Measurements from ENCODE around the gene ALDOB. TPM values are rescaled to one million over a fixed set of nuclear protein-coding genes. Genes with fewer than 3 reads are reported as not detected.

ALDOB gene
- total RNA-seq, 1 donor from 2014 or later = not detected

DNA sequence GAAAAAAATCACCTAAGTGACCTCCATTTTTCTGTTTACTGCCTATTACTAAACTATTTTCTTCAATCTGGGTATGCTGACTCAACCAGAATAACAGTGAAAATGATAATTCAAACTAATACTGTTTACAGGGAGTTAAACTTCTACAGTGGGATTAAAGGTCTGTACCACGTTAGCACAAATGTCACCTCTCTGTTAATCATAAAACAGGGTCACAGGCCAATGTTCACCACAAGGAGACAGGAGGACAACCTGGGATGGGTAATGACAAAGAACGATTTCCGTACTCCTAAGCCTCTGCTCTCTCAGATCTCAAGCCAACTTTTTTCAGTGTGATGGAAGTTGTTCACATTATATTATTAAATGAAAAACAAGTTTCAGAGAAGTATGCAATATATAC is 2.3 kb downstream of the ALDOB start:
- H3K36me3 ChIP-seq = no peaks in the 10 kb centered on the region
- DNase-seq (no peak), ATAC-seq (no peak)
- no peak overlapping the region for H3K27ac ChIP-seq
- no peaks in the 10 kb centered on the region for H3K4me1 ChIP-seq
- TF ChIP-seq CTCF (IDR thresholded peaks at IDR 0.05) = no peak
- H3K4me3 ChIP-seq = no peak overlapping the region
- H3K27me3 ChIP-seq = no peaks in the 10 kb centered on the region
- intact Hi-C loops (cut with DNase I) = no loop called here
- H3K9me3 ChIP-seq = no peaks in the 10 kb centered on the region

DNA sequence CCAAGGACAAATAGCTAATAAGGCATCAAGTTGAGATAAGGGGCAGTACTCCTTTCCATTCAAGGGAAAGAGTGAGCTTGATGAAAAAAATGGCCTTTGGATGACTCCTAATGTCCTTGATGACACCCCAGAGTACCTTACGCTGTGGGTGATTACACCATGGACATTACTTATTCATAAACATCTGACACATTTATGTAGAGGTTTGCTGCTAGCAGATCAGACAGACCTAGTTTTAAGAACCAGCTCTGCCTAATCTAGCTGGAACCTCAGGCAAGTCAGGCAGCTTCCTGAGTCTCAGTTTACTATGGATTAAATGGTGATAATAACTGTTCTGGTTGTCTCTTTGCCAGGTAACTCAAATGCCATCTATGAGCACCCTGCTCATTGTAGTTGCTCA is 2.8 kb downstream of the ALDOB start:
- DNase-seq (no peak), ATAC-seq (no peak)
- intact Hi-C loops (cut with DNase I) = no loop called here
- Histone ChIP-seq H3K27me3 (no peaks in the 10 kb centered on the region), H3K27ac (no peak overlapping the region), H3K36me3 (no peaks in the 10 kb centered on the region), H3K4me3 (no peak overlapping the region), H3K4me1 (no peaks in the 10 kb centered on the region), H3K9me3 (no peaks in the 10 kb centered on the region)
- no peak for TF ChIP-seq CTCF (IDR thresholded peaks at IDR 0.05)

DNA sequence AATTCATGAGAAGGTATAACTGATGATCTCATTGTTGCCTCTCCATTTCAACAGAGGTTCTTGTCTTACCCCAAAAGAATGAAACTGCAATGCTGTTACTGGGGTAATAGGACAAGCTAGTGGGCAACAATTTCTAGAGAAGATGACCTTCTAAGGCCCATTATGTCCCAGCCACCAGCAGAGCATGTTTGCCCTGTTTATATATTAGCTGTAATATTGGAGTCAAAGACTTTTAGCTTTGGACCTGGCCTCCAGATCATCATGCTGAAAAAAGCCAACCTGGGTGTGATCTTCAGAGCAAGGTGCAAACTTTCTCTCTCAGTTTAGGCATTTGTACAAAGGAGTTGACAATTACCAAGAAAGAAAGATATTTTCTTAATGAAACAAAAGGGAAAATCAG is 3.4 kb downstream of the ALDOB start:
- no peak for ATAC-seq
- intact Hi-C loops (cut with DNase I) = no loop called here
- no peak for DNase-seq
- no peaks in the 10 kb centered on the region for H3K4me1 ChIP-seq
- no peaks in the 10 kb centered on the region for H3K27me3 ChIP-seq
- H3K36me3 ChIP-seq = no peaks in the 10 kb centered on the region
- no peak overlapping the region for H3K4me3 ChIP-seq
- no peaks in the 10 kb centered on the region for H3K9me3 ChIP-seq
- H3K27ac ChIP-seq = no peak overlapping the region
- TF ChIP-seq CTCF (IDR thresholded peaks at IDR 0.05) = no peak

DNA sequence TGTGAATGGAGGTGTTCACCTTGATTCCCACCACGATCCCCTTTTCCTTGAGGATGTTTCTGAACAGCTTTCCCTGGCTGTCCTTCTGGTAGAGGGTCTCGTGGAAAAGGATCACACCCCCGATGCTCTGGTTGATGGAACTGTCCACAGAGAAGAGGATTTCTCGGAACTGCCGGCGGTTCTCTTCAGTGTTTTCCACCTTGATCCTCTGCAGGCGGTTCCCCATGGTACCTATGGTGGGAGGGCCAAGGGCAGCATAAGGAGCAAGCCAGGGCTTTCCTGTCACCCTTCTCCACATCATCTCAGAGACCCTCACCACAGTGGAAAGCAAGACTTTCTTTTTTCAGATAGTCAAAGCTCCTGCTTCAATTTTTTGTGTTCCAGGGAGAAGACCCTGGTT is 5.8 kb downstream of the ALDOB start:
- no peak overlapping the region for H3K4me3 ChIP-seq
- no peak for TF ChIP-seq CTCF (IDR thresholded peaks at IDR 0.05)
- ATAC-seq = no peak
- no peaks in the 10 kb centered on the region for H3K27me3 ChIP-seq
- H3K4me1 ChIP-seq = no peaks in the 10 kb centered on the region
- no peak for DNase-seq
- no peaks in the 10 kb centered on the region for H3K36me3 ChIP-seq
- H3K27ac ChIP-seq = no peak overlapping the region
- intact Hi-C loops (cut with DNase I) = no loop called here
- H3K9me3 ChIP-seq = no peaks in the 10 kb centered on the region

DNA sequence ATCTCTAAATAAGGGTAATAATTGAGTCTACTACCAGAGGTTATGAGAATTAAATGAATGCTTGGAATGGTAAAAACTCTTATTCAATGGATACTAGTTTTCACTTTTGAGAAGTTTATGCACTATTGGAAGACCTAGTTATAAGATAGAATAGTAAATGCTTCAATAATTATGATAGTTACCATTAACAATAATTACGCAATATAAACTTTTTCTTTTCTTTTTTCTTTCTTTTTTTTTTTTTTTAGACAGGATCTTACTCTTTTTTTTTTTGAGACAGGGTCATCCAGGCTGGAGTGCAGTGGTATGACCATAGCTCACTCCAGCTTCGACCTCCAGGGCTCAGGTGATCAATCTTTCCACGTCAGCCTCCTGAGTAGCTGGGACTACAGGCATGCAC is 6.7 kb downstream of the ALDOB start:
- no peak for DNase-seq
- no peaks in the 10 kb centered on the region for H3K36me3 ChIP-seq
- no peak for ATAC-seq
- no peaks in the 10 kb centered on the region for H3K4me1 ChIP-seq
- no peak overlapping the region for H3K4me3 ChIP-seq
- H3K27ac ChIP-seq = no peak overlapping the region
- H3K9me3 ChIP-seq = no peaks in the 10 kb centered on the region
- TF ChIP-seq CTCF (IDR thresholded peaks at IDR 0.05) = no peak
- intact Hi-C loops (cut with DNase I) = no loop called here
- H3K27me3 ChIP-seq = no peaks in the 10 kb centered on the region

DNA sequence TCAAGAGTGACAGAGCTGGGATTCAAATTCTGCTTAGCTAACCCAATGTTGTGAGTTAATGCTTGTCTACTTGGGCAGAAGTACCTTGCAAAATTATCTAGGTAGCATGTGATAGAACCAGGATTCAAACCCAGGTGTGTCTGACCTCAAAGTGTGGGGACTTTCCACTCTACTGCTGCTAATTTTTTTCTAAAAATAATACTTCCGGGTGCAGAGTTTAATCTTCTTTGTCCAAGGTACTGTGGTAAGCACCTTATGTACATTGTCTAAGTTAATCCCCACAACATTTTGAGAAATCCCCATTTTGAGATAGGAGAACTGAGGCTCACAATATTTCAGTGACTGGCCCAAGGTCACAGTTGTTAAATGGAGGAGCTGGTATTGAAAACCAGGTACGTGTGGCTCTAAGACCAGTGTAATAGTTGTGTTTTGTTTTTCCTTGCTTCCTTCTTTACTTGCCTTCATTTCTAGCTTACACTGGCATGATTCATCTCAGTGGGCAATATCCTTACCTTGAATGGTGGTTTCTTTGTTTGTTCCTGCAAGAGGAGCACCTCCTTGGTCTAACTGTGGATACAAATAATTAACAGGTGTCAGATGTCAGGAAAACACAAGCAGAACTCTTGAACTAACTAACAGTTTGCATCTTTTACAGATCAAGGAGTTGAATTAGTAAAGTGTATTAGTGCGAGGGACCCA is 7.5 kb downstream of the ALDOB start:
- no peaks in the 10 kb centered on the region for H3K27me3 ChIP-seq
- H3K36me3 ChIP-seq = no peaks in the 10 kb centered on the region
- intact Hi-C loops (cut with DNase I) = no loop called here
- no peaks in the 10 kb centered on the region for H3K9me3 ChIP-seq
- TF ChIP-seq CTCF (IDR thresholded peaks at IDR 0.05) = no peak
- ATAC-seq (no peak), DNase-seq (no peak)
- no peaks in the 10 kb centered on the region for H3K4me1 ChIP-seq
- no peak overlapping the region for H3K27ac ChIP-seq
- H3K4me3 ChIP-seq = no peak overlapping the region
